Left lung (tissue), 10 donors: ENCODE data around the gene SORCS1. TPM values are rescaled to one million over a fixed set of nuclear protein-coding genes. Genes with fewer than 3 reads are reported as not detected.

ENCODE experiments used
- ATAC-seq: fragments of 200-7000 bp; cut with Tn5 transposase; one replicate; pipeline ENCODE4 v1.9.1; 2020; ENCODE audit warnings: moderate library complexity
- DNase-seq, 4 donors: peaks; one replicate each; pipeline ENCODE4 v3.0.0-alpha.2; 2013 to 2020
- H3K27ac ChIP-seq, 2 donors: fragments of 200-600 bp; sonication (generic) in 1 of 2; one replicate each; pipeline versions ENCODE4 v1.5.0 to v1.8.0; 2020 to 2021
- H3K27me3 ChIP-seq, 2 donors: fragments of 200-600 bp; sonication (generic) in 1 of 2; one replicate each; pipeline versions ENCODE4 v1.5.0 to v1.8.0; 2020 to 2021
- H3K36me3 ChIP-seq, 2 donors: fragments of 200-600 bp; sonication (generic) in 1 of 2; one replicate each; pipeline versions ENCODE4 v1.5.0 to v1.8.0; 2020 to 2021
- H3K4me1 ChIP-seq, 2 donors: fragments of 200-600 bp; one replicate each; pipeline ENCODE4 v1.8.0; 2021
- H3K4me3 ChIP-seq, 2 donors: fragments of 200-600 bp; sonication (generic) in 1 of 2; one replicate each; pipeline versions ENCODE4 v1.5.0 to v1.8.0; 2020 to 2021; ENCODE audit warnings: mild to moderate bottlenecking in 1 of 2
- H3K9me3 ChIP-seq, 2 donors: fragments of 200-600 bp; sonication (generic) in 1 of 2; one replicate each; pipeline versions ENCODE4 v1.5.0 to v1.8.0; 2020 to 2021
- intact Hi-C, 2 donors: fragments of 100-400 bp; cut with DNase I; formaldehyde crosslinking; loops; one replicate each; pipeline versions ENCODE4 v1.11.2 to v1.14.2; 2022
- polyA plus RNA-seq, 6 donors: library from polyadenylated mRNA; unstranded; fragments of 120-200 nt; gene quantifications; one replicate each; pipeline ENCODE4 v1.2.1, GENCODE V29; 2013; ENCODE audit not compliant: insufficient read length in 6 of 6
- total RNA-seq, 2 donors: library from RNA; stranded (reverse); fragmentation: NEBNext Ultra II Directional; extraction: Animal tissue kit (Norgen Biotek cat#: 25700); gene quantifications; one replicate each; pipeline ENCODE4 v1.2.1, GENCODE V29; 2021
- TF ChIP-seq, protein P1 (sequence below), 2 donors: fragments of 200-600 bp; sonication (generic) in 1 of 2; IDR thresholded peaks; one replicate each; pipeline versions ENCODE4 v1.5.0 to v1.8.0; 2021; ENCODE audit warnings: antibody characterized with exemption in 2 of 2
- donor health status: DM: no; HTN: yes; CAD: no.
- donor health status: DM: no; HTN: no; CAD: no.

The SORCS1 gene
- total and polyA plus RNA-seq, 8 donors = 0.03 to 0.72 (median 0.21) TPM

DNA sequence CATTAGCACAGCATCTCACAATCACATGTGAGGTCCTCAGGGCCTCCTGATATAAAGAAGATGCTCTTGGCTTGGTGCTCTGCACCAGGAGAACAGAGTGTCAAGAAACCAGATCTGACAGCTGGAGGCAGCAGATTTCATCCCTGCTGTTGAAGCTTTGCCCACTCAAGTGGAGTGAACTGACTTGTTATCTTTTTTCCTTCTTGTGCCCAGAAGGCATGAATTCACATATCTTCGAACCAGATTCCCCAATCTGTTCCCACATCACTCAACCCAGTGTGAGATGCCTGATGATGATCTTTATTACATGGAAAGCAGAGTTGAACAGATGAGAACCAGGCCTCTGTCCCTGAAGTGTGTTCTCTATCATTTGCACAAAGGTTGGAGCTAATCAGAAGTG, 521.0 kb downstream of the SORCS1 start:
- TF ChIP-seq, protein P1, sequence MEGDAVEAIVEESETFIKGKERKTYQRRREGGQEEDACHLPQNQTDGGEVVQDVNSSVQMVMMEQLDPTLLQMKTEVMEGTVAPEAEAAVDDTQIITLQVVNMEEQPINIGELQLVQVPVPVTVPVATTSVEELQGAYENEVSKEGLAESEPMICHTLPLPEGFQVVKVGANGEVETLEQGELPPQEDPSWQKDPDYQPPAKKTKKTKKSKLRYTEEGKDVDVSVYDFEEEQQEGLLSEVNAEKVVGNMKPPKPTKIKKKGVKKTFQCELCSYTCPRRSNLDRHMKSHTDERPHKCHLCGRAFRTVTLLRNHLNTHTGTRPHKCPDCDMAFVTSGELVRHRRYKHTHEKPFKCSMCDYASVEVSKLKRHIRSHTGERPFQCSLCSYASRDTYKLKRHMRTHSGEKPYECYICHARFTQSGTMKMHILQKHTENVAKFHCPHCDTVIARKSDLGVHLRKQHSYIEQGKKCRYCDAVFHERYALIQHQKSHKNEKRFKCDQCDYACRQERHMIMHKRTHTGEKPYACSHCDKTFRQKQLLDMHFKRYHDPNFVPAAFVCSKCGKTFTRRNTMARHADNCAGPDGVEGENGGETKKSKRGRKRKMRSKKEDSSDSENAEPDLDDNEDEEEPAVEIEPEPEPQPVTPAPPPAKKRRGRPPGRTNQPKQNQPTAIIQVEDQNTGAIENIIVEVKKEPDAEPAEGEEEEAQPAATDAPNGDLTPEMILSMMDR (IDR thresholded peaks at IDR 0.05) = no peak

DNA sequence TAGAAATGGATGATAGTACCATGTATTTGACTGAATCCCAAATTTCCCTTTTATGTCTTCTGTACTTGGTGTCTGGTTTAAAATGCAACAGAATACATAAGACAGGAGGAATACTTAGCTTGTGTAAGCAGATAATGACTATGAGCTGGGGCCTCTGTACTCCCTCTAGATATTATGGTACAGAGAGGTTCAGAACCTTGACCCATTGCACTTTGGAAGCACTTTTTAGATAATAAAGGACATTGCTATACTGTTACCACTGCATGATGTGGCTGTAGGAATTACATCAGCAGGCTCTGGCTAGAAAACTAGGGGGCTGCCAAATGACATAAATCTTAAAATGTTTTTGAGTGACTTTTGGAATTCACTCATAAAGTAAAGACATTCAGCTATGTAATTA, 526.6 kb downstream of the SORCS1 start:
- H3K27me3 ChIP-seq = no peaks in the 10 kb centered on the region
- H3K4me3 ChIP-seq = no peak overlapping the region
- no peak for DNase-seq
- TF ChIP-seq, protein P1 (IDR thresholded peaks at IDR 0.05) = no peak
- no peak overlapping the region for H3K27ac ChIP-seq
- ATAC-seq = no peak
- H3K36me3 ChIP-seq = no peaks in the 10 kb centered on the region
- intact Hi-C loops = no loop called here
- H3K4me1 ChIP-seq = no peaks in the 10 kb centered on the region
- no peaks in the 10 kb centered on the region for H3K9me3 ChIP-seq

More for the DNA sequence above, 521.0 kb downstream of the SORCS1 start:
- DNase-seq (no peak), ATAC-seq (no peak)
- no peaks in the 10 kb centered on the region for H3K4me1 ChIP-seq
- H3K9me3 ChIP-seq = no peaks in the 10 kb centered on the region
- H3K4me3 ChIP-seq = no peak overlapping the region
- intact Hi-C loops = no loop called here
- H3K27ac ChIP-seq = no peak overlapping the region
- H3K36me3 ChIP-seq = no peaks in the 10 kb centered on the region
- no peaks in the 10 kb centered on the region for H3K27me3 ChIP-seq

DNA sequence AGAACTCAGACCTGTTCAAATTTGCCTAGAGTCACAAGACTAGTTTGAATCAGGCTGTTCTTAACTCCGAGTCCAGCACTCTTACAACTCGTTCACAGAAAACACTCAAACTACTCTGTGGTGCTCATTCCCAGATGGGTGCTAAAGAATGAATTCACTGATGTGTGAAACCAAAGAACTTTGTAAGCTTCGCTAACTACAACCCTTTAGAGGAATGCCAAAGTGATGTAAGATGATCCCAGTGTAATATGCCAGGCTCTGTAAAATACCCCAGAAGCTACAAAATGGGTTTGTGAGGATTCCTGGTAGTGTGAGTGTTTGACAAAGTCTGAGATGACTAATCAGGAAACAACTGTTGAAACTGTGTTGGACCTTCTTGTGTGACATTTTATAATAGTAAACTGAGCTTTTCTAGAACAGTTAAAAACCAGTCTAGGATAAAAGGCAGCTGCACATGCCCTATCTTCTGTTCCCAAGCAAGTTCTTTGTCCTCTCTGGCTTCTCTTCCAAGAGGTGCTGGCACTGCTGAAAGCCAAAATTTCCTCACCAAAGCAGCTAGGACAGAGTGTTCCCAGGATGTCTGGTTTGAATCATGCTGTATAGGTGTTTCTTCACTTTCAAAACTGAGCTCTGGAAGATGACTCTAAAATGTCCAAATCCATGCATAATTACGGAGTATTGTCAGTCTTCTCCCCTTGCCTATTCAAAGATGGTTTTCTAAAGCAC, 527.6 kb downstream of the SORCS1 start:
- no peak for DNase-seq
- H3K4me1 ChIP-seq = no peaks in the 10 kb centered on the region
- H3K9me3 ChIP-seq = no peaks in the 10 kb centered on the region
- ATAC-seq = peak; percentile 24
- no peaks in the 10 kb centered on the region for H3K36me3 ChIP-seq
- H3K4me3 ChIP-seq = no peak overlapping the region
- H3K27ac ChIP-seq = no peak overlapping the region
- TF ChIP-seq, protein P1 (IDR thresholded peaks at IDR 0.05) = no peak
- intact Hi-C loops = no loop called here
- H3K27me3 ChIP-seq = no peaks in the 10 kb centered on the region

DNA sequence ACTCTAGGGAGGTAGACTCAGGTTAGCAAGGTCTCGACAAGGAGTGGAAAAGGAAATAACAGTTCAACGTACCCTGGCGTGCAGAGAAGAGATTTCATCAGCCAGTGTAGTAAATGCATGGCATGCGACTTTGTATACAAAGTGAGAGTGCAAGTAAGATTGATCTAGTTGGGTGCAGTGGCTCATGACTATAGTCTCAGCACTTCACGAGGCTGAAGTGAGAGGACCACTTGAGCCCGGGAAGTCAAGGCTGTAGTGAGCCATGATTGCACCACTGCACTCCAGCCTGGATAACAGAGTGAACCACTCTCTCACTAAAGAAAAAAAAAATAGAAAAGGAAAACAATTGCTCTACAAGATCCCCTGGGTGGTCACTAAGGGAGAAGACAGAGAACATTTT, 528.6 kb downstream of the SORCS1 start:
- no peak overlapping the region for H3K4me3 ChIP-seq
- no peak overlapping the region for H3K27ac ChIP-seq
- no peaks in the 10 kb centered on the region for H3K4me1 ChIP-seq
- peak; percentile 90 for ATAC-seq
- H3K27me3 ChIP-seq = no peaks in the 10 kb centered on the region
- H3K9me3 ChIP-seq = no peaks in the 10 kb centered on the region
- H3K36me3 ChIP-seq = no peaks in the 10 kb centered on the region
- DNase-seq = peak in 1 of 4 donors; percentile 38
- TF ChIP-seq, protein P1 (IDR thresholded peaks at IDR 0.05) = no peak
- intact Hi-C loops = no loop called here

DNA sequence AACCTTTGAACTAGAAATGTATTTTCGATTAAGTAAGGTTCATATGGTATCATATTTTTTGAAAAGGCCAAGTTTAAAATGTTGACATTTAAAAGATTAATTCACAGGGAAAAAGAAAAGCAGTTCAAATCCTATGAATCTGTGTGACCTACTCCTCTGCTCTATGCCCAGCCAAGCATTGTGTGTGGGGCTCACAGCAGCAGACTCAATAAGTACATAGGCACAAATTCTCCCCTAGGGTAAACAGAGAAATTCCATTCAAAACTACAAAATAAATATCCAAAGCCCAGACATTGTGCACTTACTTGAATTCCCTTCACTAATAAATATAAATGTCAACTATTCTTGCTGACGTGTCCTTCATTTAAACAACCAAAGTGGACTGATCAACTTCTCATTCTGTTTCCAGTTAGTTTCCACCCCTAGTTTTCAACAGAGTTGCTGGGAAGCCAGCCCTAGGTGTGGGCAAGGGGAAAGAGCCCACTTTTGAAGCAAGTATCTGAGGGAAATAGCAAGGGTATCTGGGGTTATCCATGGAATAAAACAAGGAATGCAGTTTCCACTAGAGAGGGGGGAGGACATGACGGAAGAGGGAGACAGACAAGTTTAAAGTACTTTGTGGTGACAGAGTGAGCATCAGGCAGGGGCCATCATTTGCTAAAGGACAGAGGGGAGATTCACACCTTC, 533.3 kb downstream of the SORCS1 start:
- H3K27ac ChIP-seq = no peak overlapping the region
- no peaks in the 10 kb centered on the region for H3K36me3 ChIP-seq
- no peaks in the 10 kb centered on the region for H3K9me3 ChIP-seq
- intact Hi-C loops = no loop called here
- TF ChIP-seq, protein P1 (IDR thresholded peaks at IDR 0.05) = no peak
- ATAC-seq (no peak), DNase-seq (no peak)
- no peaks in the 10 kb centered on the region for H3K4me1 ChIP-seq
- H3K27me3 ChIP-seq = no peaks in the 10 kb centered on the region
- H3K4me3 ChIP-seq = no peak overlapping the region
